HG03460 (cell line): Measurements from ENCODE around the gene PMEPA1.
A peak's percentile ranks its signal among the peaks of the same experiment; 100 is the strongest.

ENCODE experiments used
- ATAC-seq: cut with Tn5 transposase; IDR thresholded peaks from one replicate; pipeline ENCODE4 v1.9.1; 2021; ENCODE audit not compliant: unreplicated experiment

PMEPA1 gene

DNA sequence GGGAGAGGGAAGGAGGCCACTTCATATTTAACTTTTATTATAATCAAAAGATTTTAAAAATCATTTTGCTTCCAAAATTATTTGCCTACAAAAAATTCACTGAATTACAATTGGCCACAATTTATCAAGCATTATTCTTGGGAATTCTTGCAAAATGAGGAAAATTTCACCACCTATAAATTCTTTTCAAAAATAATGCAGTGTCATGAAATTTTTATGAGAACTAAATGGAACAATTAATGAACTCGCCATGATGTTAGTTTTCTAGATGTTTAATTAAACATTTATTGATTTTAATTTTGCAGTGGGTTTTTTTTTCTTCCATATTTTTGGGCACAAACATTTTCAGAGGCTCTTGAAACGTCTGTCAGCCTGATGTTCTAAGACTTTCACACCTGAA is 83.8 kb downstream of the PMEPA1 start:
- ATAC-seq = no peak

DNA sequence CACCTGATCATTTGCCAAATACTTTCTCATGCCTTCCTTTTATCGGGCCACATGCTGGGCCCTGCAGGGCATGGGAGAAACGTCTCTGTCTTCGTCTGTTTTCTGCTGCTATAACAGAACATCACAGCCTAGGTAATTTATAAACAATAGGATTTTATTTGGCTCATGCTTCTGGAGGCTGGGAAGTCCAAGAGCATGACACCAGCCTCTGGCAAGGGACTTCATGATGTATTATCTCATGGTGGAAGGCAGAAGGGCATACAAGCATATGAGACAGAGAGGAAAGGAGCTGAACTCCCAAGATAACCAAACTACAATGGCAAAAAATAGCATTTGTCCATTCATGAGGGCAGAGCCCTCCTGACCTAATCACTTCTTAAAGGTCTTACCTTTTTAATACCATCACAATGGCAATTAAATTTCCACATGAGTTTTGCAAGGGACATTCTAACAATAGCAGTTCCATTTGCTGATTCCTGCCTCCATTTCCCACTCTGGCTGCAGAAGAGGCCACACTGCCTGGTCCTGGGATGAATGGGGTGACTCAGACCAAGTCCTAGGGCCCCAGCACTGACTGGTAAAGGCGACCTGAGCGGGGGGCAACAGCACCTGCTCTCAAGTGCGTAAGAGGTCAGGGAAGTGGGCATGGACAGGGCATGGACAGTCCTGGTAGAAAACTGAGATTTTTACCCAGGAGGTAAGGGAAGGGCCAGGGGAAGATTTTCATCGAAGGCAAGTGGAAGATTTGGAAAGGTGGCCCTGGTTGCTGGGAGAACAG is 84.4 kb downstream of the PMEPA1 start:
- no peak for ATAC-seq

DNA sequence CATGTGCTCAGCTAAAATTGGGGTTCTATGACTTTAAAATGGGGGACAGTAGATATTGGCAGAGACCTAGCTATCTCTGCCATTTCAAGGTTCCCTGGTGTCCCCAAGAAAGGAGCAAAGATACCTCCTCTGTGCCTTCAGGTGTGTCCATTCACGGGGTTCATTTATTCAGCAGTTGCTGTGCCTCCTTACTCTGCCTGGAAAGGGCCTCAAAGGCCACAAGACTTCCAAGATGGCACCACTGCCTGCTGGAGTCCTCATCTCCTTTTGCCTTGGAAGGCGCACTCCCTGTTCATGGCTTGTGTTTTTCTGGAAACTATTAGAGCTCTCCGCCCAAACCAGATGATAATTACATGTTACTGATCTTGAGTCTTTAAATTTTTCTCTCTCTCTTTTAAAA is 85.7 kb downstream of the PMEPA1 start:
- no peak for ATAC-seq

DNA sequence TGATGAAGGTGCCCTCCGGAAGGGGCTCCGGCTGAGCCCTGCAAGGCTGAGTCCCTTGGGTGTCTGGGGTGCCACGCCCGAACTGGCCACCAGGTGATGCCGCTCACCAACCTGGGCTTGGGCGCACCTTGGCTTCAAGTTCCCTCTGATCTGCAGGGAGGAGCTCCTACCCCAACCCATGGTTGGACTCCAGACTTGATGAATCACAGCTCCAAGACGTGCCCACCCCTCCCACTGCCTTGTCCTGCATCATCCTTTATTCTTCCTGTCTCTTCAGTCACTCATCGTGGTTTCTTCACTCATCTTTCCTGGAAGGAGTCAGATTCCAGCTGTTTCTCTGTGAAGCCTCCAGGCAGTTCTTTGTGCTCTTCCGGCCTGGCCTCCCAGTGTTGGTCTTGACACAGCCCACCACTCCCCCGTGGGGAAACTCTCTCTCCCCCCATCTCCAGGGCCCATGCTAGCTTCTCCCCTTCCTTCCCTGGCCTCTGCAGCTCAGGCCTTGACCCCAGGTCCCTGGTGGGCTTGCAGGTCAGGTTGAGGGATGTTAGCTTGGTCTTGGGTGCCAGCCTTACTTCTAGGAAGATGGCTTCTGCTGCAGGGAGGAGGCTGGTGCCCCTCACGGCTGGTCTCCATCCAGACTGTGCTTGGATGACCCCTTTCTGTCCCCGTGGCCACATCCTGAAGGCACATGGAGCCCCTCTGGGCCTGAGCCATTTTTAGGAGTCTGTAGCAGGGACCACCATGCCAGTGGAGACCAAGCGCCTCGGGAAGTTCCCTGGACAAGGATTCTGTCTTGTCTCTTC is 87.0 kb downstream of the PMEPA1 start:
- no peak for ATAC-seq

DNA sequence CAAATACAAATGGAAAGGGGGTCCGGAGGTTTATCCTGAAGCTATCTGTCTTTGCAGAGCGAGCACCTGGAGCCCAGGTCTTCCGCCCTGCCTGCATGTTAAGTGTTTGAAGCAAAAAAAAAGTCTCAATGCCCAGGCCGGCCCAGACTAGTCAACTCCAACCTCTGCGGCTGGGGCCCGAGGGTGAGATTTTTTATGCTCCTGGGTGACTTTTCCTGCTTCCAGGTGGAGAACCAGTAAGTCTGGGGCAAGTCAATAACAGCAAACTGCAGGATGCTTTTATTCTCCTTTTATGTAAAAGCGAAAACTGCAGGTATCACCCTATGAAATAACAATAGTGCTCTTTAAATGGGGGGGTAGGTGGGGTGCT is 87.6 kb downstream of the PMEPA1 start:
- ATAC-seq = no peak

DNA sequence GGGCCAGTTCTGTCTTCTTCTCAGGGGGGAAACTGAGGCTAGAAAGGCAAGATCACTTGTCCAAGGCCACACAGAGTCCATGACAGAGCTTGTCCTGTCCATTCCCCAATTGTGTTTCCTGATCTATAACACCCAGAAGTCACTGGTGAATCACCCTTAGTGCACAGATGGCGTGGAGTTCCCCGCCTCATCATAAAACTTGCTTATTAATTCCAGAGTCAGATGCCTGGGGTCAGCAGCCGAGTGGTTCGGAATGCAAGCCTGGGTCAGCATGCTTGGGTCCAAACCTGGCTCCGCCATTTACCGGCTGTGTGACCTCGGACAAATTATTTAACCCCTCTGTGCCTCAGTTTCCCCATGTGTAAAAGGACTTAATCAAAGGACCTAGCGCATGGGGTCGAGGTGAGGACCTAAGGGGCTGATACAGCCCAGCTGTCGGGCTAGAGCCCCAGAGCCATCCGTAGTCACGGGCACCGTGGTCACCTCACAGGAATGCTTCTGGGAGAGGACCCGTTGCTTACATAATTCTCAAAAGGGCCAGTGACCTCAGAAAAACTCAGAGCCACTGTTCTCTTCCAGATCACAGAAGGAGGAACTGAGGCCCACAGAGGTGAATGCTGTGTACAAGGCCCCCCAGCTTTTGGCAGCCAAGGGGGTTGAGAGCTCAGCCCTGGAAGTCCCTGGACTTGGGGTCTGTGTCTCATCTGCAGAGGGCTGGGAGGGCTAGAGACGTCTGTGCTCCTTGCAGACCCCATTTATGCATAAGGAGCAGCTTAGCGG is 88.2 kb downstream of the PMEPA1 start:
- no peak for ATAC-seq

DNA sequence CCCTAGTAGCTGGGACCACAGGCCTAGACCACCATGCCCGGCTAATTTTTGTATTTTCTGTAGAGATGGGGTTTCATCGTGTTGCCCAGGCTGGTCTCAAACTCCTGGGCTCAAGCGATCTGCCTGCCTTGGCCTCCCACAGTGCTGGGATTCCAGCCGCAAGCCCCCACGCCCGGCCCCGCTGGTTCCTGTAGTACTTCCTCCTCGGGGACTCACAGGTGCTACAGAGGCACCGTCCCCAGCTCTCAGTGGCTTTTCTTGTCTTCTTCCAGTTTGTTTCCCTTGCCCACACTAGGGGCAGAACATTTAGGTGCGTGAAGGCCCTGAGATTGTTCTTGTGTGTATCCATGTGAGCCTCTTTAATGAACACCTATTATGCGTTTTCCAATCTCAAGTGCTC is 88.8 kb downstream of the PMEPA1 start:
- ATAC-seq = no peak

DNA sequence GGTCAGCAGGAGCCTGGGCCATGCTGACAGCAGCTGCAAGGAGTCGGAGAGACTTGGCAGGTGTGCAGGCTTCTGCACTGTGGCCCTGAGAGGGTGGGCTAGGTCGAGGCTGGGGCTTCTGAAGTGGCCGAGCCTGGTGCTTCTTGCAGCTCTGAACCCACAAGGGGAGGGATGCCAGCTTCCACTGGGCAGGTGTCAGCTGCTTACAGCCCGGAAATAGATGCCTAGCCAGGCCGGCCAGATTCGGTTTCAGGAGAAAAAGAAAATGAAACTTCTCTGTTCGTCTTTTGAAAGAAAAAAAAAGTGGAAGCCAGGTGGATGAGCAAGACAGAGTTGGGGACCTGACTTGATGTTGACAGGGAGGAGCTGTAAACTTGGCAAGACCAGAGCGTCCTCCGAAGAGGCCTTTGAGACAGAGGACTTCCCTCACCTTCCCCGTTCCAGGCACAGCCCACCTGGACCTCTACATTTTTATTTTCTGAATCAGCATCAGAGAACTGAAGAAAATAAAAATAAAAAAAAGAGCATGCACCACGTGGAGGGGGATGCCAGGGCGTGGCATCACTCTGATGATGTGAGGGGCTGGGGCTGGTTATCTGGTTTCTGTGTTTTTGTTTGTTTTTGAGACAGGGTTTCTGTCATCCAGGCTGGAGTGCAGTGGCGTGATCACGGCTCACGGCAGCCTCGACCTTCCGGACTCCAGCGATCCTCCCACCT is 89.4 kb downstream of the PMEPA1 start, which contains the start of gene ZBP1:
TSS of gene ZBP1 (minus strand) at position 153 of the 717 bp plus-strand sequence. CDS start at position 22, 131 bp downstream.
- ATAC-seq = peak; percentile 53

DNA sequence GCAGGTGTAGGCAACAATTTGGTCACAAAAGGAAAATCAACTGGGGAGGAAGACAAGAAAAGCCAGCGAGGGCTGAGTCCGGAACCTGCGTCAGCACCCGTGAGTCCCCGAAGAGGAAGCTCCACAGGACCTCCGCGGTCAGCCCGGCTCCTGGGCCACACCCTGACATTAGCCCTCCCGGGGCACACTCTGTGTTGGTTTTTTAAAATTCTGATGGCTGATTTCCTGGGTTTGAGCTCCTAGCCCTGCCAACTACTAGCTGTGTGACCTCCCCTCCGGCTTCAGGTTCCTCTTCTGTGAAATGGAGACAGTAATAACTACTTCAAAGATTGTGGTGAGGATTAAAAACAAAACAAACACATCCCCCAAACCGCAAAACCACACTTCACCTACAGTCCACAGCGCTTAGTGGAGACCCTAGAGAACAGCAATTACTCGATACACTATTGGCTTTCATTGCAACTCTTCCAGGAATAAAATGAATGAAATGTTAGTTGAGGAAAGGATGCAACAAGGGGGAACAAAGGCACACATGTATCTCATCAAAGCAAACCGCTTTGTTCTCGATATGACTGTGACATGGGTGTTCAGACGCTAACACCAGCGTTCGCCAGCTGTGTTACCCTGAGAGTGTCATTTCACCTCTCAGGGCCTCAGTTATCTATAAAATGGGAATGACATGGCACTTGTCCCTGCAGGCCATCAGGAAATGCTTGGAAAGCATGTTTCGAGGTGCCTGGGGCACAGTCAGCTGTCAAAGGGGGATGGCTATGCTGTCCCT is 90.6 kb downstream of the PMEPA1 start:
- peak; percentile 55 for ATAC-seq

DNA sequence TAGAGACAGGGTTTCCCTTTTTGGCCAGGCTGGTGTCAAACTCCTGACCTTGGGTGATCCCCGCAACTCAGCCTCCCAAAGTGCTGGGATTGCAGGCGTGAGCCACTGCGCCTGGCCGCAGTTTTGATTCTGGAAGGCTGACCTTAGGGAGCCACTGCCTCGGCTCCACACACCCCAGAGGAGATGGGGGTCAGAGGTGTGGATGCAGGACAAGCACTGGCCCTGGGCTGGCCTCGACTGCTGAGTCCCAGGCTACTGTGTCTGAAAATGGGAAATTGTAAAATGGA is 91.1 kb downstream of the PMEPA1 start:
- ATAC-seq = no peak

DNA sequence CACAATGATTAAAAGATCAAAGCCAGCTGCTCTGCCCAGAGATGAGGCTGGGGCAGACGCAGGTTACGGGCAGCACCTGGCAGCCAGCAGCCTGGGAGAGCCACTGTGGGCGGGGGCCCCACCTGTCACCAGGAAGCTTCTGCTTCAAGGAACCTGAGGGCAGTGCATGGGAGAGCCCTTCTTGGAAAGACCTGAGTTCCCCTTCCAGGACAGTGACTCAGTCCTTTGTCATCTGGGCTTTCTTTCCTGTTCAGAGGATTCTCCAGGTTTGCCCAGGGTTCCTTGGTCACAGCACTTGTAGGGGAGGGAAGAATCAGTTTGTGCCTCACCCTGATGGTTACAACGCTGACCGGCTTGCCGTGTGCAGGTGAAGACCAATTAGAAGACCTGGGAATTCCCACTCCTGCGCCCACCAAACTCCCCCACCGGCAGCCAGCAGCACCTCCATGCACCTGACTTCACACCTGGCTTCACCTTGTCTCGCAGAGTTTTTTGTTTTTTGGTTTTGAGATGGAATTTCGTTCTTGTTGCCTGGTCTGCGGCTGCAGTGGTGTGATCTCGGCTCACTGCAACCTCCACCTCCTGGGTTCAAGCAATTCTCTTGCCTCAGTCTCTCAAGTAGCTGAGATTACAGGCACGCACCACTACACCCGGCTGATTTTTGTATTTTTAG is 91.6 kb downstream of the PMEPA1 start:
- no peak for ATAC-seq

DNA sequence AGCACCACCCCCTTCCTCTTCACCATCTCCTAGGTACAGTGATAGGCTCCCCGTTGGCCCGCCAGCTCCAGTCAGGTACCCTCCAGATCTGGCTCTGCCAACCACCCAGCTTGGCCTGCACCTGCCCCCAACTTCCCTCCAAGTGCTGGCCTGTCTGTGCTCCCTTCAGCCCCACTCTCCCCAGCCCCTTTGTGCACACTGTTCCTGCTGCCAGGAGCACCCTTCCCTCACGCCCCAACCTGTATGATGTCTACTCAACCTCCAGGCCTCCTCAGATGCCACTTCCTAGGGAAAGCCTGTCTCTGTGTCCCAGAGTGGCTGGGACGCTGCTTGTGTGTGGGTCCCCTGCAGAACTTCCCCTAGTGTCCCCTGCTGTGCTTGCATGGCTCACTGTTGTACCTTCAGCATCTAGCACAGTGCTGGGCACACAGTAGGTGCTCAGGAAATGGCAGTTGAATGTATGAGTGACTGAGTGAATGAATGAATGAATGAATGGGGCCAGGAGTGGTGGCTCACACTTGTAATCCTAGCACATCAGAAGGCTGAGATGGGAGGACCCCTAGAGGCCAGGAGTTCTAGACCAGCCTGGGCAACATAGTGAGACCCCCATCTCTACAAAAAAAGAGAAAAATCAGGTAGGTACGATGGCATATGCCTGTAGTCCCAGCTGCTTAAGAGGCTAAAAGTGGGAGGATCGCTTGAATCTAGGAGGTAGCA is 92.6 kb downstream of the PMEPA1 start:
- ATAC-seq = no peak

DNA sequence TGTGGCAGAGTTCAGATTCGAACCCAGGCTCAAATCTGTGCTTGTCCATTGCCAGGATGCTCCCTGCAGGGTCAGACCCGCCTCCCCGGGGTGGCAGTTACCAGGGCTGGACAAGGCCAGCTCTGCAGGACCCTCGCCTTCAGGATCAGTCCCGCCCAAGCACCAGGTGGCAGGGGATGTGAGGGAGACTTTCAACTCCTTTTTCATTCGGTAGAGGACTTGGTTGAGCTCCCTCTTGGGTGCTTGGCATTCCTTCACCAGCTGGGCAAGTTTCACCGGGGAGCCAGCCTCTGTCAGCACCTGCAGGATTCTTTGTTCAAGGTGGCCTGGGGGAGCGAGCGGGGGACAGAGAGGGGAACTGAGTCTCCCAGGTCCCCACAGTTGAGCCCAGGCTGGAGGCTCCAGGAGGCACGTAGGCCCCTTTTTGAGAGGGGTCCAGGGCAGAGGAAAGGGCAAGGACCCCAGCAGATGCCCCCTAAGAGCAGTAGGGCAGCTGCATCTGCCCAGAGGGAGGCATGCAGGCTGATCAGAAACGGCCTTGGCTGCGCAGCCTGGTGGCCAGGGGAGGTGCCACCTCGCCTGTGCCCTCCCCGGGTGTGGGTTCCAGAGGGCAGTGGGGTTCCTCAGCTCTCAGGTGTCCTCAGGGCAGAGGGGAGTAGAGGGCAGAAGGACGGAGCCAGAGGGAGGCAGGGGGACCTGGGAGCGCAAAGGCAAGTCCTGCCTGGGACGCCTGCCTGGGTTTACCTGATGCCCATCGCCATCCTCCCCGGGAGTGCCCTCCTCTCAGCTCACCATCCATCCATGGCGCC is 93.5 kb downstream of the PMEPA1 start:
- ATAC-seq = no peak

DNA sequence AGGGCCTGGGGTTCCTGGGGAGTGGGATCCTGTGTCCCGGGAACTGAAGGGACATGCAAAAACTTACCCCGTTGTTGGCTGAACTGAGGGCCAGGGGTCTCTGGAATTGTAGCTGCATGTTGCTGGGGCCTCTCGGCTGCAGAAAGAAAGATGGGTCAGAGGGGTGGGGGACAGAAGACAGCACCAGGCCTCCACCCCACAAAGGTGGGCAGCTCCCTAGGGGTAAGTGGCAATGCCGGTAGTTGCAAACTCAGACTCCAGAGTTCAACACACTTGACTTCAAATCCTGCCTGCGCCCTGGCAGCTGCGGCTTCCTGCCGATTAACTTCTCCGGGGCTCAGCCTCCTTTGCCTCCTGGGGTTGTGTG is 94.4 kb downstream of the PMEPA1 start:
- ATAC-seq = no peak

DNA sequence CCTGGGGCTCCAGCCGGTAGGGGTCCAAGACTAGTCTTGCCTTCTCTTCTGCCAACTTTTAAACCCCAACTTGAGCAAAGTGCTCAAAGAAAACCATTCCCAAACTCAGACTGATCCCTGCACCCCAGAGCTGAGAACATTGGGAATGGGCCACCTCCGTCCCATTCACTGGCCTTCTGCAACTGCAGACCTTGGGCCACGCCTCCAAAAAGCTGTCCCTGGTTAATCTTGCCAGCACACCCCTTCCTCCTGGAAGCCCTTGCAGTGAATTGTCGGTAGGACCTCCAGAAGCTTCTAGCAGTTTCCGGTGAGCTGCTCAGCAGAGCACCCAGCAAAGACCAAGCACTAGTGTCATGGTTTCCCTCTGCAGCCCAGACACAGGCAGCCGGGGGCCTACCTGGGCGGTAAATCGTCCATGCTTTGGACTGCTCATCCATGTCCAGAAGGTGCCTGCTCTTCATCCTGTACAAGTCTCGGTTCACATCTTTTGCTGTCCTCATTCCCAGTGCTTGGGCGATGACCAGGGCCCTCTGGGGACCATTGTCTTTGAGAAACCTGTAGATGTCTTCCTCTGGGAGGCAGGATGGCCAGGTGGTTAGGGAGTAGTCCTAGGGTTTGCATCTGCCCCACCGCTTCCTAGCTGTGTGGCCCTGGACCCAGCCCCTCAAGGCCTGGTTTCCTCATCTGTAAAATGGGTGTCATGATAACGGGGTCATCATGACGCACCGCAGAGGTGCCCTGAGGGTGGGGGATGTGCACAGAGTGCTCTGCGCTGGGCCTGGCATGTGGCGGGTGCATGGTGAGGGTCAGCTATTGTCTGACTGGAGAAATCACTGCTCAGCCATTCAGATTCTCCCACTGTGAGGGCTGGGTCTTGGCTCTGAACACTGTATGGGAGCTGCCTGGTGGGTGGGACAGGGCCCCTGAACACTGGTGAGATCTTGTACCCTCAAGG is 95.0 kb downstream of the PMEPA1 start:
- ATAC-seq = no peak

DNA sequence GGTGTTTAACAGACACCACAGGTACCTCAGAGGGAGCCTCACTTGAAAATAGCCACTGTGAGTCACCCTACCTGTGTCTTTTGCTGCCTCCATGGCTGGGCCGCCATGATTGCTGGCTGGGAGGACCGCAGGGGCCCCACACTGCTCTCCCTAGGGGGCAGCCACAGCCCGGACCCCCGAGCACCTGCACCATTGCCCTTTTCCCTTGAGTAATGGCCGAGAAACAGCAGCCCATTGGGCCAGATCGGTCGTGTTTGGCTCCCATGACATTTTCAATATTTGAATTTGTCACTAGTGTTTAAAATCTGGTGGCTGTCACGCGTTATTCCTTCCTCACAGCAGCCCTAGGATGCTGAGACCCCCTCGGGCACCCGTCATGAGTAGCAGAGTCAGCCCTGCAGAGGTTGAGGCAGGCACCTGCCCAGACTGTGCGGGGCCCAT is 96.3 kb downstream of the PMEPA1 start:
- ATAC-seq = no peak

DNA sequence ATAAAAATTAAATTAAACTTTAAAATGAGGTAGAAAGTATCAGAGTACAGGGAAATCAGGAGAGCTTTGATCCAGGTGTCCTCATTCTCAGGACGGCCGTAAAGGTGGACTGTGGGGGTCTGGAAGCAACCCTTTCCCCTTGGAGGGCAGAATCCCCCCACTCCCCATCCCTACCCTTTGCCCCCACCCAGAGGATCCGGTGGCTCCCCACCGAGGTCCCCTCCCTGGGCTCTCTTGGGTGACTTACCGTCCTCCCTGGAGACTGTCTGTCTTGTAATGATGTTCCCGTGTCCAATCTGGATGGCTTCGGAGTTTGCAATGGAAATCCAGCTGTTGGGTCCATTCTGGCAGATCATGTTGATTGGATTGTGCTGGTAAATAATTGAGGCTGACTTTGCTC is 96.9 kb downstream of the PMEPA1 start:
- no peak for ATAC-seq
